NCI-H526 treated with DMSO at 0.1 percent for 48 hours (cell line): ENCODE results near the gene CORO2A.

ENCODE experiments used
- DNase-seq: peaks from one replicate; lab custom pipeline; 2025; lab: John Stamatoyannopoulos, UW

Gene CORO2A, protein sequence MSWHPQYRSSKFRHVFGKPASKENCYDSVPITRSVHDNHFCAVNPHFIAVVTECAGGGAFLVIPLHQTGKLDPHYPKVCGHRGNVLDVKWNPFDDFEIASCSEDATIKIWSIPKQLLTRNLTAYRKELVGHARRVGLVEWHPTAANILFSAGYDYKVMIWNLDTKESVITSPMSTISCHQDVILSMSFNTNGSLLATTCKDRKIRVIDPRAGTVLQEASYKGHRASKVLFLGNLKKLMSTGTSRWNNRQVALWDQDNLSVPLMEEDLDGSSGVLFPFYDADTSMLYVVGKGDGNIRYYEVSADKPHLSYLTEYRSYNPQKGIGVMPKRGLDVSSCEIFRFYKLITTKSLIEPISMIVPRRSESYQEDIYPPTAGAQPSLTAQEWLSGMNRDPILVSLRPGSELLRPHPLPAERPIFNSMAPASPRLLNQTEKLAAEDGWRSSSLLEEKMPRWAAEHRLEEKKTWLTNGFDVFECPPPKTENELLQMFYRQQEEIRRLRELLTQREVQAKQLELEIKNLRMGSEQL

DNA sequence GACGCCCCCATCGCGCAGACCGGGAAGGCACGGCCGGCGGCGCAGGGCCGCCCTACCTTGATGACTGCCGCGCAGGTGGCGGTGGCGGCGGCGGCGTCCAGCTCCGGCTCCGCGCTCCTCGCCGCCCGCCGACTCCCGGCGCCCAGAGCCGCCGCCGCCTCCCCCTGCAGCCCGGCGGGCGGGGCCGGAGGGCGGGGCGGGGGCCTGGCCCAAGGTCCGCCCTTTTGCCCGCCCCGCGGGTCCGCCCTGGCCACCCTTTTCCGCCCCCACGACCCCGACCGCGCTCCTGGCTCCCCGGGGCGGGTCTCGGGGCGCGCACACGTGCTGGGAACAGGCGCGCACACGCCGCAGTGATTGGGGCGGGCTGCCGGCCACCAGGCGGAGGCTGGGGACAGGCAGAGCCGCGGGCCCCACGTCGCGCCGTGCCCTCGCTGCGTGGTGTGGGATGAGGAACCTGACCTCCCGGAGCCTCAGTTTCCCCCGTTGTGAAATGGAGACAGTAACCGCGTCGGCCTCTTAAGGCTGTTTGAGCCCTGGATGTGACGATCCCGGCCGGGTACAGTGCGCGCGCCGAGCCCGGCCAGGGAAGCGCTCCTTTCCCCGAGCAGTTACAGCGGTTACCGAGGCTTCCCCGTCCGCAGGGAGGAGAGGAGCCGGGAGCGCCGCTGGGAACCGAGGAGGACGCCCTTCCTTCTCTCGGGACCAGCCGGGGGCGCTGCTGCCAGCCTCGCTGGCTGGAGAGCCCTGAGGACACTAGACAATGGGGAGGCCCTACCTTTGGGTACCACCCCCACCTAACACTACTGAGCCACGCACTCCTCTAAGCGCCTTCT is at the start of gene CORO2A:
TSS of gene CORO2A (minus strand) at position 135 of the 833 bp plus-strand sequence. CDS start 34,977 bp downstream, outside the sequence.
- DNase-seq: peak; percentile 31

DNA sequence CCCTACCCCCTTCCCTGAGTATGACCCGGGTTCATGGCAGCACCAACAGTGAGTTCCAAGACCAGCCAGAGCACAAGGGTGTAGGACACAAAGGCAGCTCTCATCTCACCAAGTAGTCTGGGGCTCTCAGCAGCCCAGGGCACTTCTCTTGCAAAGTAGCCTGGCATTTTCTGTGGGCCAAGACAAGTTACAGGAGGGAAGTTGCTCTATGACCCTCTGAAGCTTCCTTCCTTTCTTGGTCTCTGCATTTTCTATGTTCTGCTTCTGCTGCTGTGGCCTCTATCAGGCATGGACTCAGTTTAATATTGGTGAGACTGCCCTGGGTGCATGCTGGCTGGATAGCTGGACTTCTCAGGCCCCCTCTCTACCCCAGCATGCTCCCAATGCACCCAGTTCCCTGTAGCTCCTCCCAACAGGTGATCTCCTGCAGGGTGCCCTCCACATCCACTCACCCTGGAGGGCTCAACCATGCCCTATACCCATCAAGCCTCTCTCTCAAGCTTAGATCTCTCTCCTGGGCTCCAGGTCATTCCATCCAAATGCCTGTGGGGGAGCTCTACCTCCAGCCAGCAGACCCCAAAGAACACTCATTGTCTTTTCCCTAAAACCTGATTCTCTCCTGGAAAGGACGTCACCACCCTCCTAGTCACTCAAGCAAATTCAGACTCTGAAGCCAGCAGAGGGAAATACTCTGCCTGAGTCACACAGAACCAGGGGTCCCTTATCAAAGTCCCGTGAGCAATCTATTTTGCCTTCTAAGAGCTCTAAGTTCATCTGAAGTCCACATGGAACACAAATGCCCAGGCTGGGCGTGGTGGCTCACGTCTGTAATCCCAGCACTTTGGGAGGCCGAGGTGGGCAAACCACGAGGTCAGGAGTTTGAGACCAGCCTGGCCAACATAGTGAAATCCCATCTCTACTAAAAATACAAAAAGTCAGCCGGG is 49.2 kb upstream of the CORO2A start:
- DNase-seq: no peak

DNA sequence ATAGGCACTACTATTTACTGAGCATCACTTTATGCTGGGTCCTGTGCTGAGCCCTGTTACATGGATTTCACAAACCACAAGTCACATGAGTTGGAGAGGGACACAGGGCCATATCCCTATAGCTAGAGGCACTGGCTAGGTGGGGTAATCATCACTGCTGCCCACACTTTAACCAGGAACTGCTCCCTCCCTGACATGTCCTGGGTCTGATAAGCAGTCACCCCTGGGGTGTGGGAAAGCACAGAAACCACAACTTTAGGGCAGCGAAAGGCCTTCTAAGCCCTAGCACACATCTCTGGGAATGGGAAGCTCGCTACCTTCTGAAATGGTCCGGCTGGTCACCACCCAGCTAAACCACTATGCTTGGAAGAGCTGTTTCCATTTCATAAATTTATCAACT is 48.0 kb upstream of the CORO2A start:
- DNase-seq: no peak

DNA sequence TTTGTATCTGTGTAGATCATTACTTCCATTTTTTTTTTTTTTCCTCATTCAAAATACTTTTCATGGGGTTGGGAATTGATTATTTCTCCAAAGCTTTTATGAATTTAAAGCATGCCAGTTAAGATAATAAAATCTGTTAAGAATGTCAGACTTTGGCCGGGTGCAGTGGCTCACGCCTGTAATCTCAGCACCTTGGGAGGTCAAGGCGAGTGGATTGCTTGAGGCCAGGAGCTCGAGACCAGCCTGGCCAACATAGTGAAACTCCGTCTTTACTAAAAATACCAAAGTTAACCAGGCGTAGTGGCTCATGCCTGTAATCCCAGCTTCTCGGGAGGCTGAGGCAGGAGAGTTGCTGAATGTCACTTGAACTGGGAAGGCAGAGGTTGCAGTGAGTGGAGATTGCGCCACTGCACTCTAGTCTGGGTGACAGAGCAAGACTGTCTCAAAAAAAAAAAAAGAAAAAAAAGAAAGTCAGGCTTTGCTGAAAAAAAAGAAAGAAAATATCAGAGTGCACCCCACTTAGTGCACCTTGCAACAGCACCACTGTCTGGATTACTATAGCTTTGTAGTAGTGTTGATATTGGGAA is 44.6 kb upstream of the CORO2A start:
- no peak for DNase-seq

DNA sequence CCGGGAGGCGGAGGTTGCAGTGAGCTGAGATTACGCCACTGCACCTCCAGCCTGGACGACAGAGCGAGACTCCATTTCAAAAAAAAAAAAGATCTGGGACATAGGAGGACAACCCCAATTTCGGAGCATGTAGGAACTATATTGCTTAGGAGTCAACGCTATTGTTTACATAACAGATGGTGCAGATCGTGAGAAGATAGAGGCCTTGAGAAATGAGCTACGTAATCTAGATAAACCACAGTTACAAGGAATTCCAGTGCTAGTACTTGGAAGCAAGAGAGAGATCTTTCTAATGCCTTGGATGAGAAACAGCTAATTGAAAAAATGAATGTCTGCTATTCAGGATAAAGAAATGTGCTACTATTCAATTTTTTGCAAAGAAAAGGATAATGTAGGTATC is 42.7 kb upstream of the CORO2A start:
- no peak for DNase-seq

DNA sequence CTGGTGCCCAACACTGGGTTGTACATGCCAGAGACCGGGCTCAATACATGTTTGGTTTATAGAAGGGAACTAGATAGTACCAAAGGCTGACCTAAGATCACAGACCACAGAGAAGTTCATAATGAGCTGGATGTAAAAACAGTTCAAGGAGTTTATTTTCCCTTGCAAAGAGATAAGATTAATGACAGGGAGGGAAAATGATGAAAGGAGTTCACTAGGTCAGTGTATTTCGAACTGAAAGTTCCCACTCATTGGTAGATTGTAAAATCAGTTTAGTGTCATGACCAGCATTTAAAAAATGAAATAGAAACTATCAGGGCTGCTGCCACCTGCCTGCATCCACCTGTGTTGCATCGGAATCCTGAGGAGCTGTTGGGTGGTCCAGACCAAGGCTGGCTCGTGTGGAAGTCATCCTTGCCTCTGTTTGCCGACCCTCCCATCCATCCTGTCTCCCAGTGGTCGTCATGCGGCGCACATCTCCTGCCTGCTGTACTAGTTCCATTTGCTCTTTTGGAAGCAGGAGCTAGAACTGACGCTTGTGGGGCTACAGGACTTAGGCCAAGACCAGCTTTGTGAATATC is 41.9 kb upstream of the CORO2A start:
- no peak for DNase-seq

DNA sequence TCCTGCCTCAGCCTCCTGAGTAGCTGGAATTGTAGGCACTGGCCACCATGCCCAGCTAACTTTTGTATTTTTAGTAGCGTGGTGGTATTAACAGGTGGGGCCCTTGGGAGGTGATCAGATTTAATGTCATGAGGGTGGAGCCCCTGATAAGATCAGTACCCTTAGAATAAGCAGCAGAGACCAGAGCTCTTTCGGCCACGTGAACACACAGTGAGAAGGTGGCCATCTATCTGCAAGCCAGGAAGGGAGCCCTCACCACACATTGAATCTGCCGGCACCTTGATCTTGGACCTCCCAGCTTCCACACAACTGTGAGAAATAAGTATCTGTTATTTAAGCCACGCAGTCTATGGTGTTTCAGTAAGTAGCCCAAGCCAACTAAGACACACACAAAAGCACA is 40.5 kb upstream of the CORO2A start:
- no peak for DNase-seq

DNA sequence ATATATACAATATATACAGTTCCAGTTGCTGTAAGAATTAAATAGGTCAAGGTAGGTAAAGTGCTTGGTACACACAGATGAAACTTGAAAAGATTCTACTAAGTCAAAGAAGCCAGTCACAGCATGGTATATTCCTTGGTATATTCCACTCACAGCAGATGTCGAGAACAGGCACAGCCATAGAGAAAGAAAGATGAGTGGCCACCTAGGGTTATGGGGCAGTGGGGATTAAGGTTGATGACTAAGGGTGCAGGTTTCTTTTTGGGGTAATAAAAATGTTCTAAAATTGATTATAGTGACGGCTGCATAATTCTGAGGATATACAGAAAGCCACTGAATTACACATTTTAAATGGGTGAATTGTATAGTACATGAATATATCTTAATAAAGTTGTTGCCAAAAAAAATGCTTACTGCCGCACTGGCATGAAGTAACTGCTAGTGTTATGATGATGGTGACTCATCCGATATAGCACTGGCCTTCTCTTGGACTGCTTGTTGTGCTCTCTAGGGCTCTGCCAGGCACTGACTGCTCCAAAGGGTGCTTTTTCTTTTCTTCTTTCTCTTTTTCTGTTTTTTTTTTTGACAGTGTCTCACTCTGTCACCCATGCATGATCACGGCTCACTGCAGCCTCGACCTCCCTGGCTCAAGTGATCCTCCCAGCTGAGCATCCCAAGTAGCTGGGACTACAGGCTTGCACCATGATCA is 39.5 kb upstream of the CORO2A start:
- no peak for DNase-seq

DNA sequence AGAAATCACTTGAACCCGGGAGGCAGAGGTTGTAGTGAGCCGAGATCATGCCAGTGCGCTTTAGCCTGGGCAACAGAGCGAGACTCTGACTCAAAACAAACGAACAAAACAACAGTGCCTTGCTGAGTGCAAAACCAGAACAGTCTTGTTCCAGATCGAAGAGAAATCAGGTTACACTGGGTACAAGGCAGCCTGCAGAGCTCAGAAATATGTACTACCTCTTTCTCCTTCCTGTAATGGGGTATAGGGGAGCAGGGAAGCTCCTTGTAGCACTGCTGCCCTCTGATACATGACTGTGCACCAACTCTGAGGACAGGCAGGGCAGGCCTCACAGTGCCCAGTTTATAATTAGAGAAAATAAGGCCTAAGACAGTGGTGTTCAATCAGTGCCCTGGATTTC is 38.4 kb upstream of the CORO2A start:
- no peak for DNase-seq

DNA sequence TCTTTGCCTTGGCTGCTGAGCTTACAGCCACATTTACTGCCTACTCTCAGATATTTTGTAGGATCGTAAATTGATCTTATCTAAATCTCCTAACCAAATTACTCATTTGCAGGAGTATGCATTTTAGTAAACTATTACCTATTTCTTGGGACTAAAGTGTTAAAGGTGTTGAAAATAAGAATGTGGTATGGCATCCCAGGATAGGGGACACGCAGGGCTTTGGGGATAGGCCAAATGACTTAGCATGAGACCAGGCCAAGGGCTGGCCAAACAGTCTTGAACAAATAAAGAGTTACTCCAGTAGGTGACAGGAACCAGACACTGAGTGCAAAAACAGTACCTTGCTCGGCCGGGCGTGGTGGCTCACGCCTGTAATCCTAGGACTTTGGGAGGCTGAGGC is 37.9 kb upstream of the CORO2A start:
- no peak for DNase-seq

DNA sequence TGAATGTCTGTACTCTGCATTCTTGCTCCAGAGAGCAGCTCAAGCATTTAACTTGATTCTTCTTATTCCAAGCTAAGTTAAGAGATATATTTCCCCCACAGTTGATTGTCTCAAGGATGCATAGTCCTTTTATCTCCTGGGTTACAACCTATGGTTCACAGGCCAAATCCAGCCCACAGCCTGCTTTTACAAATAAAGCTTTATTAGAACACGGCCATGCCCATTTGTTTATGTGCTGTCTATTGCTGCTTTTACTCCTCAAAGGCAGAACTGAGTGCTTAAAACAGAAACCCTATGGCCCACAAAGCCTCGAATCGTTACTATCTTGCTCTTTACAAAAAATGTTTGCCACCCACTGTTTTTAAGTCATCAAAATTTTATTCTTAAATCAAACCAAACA is 37.2 kb upstream of the CORO2A start:
- no peak for DNase-seq

DNA sequence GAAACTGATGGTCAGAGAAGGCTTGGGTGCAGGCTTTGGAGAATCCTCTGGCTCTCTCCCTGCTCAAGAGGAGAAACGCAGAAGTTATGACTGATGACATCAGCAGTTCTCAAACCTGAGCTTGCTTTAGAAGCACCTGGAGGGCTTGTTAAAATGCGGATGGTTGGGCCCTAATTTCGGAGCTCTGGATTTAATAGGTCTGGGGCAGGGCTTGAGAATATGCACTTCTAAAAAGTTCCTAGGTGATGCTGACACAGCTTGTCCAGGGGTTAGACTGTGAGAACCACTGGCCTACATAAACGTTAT is 36.6 kb upstream of the CORO2A start:
- DNase-seq: no peak

DNA sequence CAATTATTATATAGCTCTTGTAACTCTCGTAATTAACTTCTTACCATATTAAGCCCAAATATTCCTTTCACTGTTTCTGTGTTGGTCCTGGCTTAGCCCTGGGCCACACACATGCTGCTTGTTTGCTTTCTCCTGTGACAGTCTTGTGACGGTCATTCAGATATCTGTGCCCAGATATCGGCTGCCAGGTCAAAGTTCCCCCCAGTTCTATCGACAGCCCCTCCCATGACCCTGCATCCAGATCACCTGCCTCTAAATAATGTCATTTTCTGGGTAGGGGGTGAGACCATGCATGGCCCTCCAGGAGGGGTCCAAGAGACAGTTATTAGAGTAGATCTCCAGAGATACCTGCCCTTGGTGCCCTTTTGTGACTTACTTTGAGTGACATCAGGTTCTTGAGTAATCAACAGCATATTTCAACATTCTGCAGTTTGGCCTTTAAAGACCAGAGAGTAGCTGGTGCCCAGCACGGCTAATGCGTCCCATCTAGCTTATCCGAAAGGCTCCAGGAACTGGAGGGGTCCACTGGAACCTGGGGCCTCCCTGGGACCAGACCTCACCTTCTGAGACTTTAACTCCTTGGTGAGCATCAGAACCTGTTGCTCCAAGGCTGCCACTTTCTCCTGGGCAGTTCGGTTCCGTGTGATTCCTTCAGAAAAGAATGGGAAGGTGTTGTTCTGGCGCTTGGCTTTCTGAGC is 36.1 kb upstream of the CORO2A start:
- no peak for DNase-seq

DNA sequence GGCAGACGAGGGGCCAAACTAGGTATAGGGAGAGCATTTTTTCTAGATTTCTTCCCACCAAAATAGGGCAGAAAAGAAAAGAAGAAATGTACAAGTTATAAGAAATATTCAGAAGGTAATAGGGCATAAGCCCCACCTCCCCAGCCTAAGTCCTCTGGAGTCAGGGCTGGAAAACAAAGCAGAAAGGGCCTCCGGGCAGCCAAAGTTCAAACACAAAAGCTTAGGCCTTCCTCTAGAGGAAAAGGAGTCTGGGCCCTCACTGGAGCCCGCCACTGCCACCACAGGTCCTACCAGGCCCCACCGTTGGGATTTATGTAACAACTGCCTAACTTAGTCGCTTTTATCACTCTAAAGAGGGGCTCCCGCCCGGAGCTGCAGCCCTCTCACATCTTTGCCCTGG is 35.4 kb upstream of the CORO2A start:
- no peak for DNase-seq

DNA sequence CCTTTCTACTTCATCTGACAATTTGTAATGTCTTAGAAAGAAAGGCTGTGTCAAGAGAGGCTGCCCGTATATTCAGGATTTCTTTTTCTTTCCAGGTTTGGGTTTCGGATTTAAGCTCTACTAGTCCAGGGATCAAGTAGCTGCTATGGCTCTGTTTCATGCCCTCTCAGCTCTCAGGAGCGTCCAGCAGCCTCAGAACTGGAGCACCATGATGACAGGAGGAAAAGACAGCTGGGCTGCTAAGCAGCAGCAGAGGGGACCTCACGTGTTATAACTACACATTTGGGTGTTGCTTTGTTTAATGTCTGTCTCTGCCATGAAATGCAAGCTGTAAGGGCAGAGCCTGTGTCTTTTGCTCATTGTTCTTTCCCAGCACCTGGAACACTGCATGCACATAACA is 34.5 kb upstream of the CORO2A start:
- DNase-seq: no peak

DNA sequence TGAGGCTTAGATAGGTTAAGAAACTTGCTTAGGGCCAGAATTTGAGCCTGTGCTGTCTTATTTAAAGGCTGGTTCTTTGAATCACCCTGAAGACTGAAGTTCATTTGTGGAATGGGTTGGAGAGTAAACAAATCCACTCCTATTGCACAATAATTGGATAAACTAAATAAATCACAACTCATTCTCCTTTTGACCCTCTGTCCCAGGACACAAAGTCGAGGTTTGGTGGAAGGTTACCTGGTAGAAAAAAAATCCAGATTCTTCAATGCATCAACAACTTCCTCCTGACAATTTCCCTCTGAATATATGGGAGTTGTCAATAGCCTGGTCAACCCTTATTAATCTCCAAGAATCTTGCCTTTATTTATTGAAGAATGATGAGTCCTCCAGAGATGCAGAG is 34.1 kb upstream of the CORO2A start:
- DNase-seq: no peak

DNA sequence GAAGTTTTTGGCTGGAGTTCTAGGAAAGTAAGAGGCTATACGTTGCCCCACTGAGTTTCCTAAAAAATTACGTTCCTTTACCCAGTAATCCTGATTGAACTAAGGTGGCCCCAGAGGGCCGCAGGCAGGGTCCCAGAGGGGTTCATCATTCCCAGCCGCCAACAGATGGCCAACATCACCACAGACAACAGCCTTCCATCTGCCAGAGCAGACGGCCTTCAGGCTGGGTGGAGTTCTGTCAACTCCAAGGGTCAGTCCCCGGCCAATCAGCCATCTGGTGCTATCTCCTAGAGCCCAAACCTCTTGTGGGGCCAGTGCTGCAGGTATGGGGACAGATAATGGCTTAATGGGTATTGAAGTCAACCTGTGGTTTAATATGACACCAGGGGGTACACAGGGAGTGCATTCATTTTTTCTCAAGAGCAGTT is 32.6 kb upstream of the CORO2A start:
- DNase-seq: no peak

DNA sequence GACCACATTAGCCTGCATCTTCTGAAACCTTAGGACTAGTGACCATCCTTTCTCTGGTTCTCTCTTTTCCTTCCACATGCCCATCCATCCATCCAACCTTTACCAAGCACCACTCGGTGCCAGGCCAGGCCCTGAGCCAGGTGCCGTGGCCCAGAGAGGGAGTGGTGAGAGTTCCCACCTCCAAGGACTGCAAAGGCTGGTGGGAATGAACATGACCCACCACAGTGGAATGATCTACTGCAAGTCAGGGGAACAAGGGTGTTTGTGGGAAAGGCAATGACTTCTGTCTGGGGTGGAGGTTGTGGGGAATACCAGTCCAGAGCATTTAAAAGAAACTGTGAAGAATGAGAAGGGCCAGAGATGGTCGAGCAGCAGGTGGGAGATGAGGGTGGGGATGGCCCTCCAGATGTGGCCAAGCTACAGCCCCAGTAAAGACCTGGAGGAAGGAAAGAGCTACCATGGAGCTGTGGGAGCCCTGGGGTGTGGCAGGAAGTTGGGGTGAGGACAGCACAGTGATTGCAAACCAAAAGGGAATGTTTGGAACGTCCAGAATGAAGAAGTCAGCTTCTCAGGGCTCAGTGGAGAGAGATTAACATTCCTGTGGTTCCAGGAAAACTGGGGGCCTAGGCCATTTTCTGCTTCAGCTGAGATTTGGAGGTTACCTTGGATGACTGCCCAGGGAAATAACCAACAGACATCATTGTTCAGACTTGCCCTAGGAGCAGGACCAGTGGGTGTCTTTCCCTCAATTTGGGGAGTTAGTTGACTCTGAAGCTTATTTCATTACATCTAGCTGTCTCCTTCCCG is 30.7 kb upstream of the CORO2A start:
- DNase-seq: no peak

DNA sequence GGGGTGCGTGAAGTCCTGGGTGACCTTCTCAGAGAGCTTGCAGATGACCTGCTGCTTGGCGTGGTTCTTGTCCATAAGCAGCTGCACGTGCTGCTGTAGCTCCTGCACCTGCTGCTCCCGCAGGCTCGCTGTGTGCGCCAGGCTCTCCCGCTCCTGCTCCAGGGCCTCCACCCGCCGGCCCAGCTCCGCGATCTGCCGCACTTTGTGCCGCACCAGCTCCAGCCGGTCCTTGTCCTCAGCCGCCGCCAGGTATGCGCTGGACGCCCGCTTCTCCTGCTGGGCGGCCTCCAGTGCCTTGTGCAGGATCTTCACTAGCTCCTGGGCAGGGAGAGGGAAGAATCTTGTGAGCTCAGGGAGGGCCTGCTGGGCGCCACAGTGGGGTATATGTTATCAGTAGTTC is 28.5 kb upstream of the CORO2A start:
- no peak for DNase-seq
